CD4-positive, alpha-beta memory T cell (primary cell): ENCODE data around the gene HSD17B2. TPM values are rescaled to one million over a fixed set of nuclear protein-coding genes. Genes with fewer than 3 reads are reported as not detected.

Source experiments
- CTCF ChIA-PET: fragments of 350-600 bp; sonication (Branson Sonifier 250); formaldehyde crosslinking; loops from one replicate; lab custom pipeline; 2021; ENCODE audit warnings: inconsistent platforms; ENCODE audit not compliant: partially characterized antibody; lab: Charles Lee
- POLR2A ChIA-PET: fragments of 350-600 bp; sonication (Branson Sonifier 250); formaldehyde crosslinking; loops from one replicate; lab custom pipeline; 2021; ENCODE audit not compliant: partially characterized antibody; lab: Charles Lee
- DNase-seq, 5 donors: peaks; one replicate each; pipeline versions ENCODE4 v3.0.0 to v3.0.0-alpha.2; 2020 to 2022; ENCODE audit warnings: mixed read lengths in 1 of 5
- H3K27ac ChIP-seq: one replicate; pipeline ENCODE4 v1.7.0; 2013; ENCODE audit warnings: low read depth, low read length
- H3K27me3 ChIP-seq: 2 replicates; pipeline ENCODE4 v1.7.0; 2013; ENCODE audit warnings: mild to moderate bottlenecking, low read length, moderate library complexity; ENCODE audit not compliant: insufficient read depth
- H3K36me3 ChIP-seq: 2 replicates; pipeline ENCODE4 v1.7.0; 2013; ENCODE audit warnings: mild to moderate bottlenecking, low read length, moderate library complexity; ENCODE audit not compliant: insufficient read depth
- H3K4me1 ChIP-seq: 2 replicates; pipeline ENCODE4 v1.7.0; 2013; ENCODE audit warnings: mild to moderate bottlenecking, low read length, moderate library complexity; ENCODE audit not compliant: insufficient read depth
- H3K4me3 ChIP-seq, 2 donors: one replicate each; pipeline ENCODE4 v1.7.0; 2013; ENCODE audit warnings: low read length in 2 of 2, mild to moderate bottlenecking in 1 of 2
- H3K9me3 ChIP-seq, 2 donors: one replicate each; pipeline ENCODE4 v1.7.0; 2013; ENCODE audit warnings: low read length in 2 of 2, control low read depth in 1 of 2; ENCODE audit not compliant: control insufficient read depth in 1 of 2
- H3K27ac Mint-ChIP-seq, 7 donors: one replicate each; pipeline ENCODE4 v1.8.0; 2020 to 2021; ENCODE audit warnings: mixed read lengths in 7 of 7, mild to moderate bottlenecking in 6 of 7, inconsistent platforms in 3 of 7, moderate library complexity in 3 of 7
- H3K27me3 Mint-ChIP-seq, 2 donors: one replicate each; pipeline ENCODE4 v1.8.0; 2020 to 2021; ENCODE audit warnings: mixed read lengths in 2 of 2
- H3K36me3 Mint-ChIP-seq, 2 donors: one replicate each; pipeline ENCODE4 v1.8.0; 2020 to 2021; ENCODE audit warnings: mixed read lengths in 2 of 2, inconsistent platforms in 1 of 2, mild to moderate bottlenecking in 1 of 2
- H3K4me1 Mint-ChIP-seq, 4 donors: one replicate each; pipeline ENCODE4 v1.8.0; 2020 to 2021; ENCODE audit warnings: mixed read lengths in 4 of 4, mild to moderate bottlenecking in 1 of 4
- H3K4me3 Mint-ChIP-seq, 8 donors: one replicate each; pipeline ENCODE4 v1.8.0; 2020 to 2021; ENCODE audit warnings: mixed read lengths in 8 of 8, mild to moderate bottlenecking in 7 of 8, moderate library complexity in 6 of 8, inconsistent platforms in 3 of 8
- H3K9me3 Mint-ChIP-seq, 8 donors: one replicate each; pipeline ENCODE4 v1.8.0; 2020 to 2021; ENCODE audit warnings: mixed read lengths in 8 of 8, mild to moderate bottlenecking in 5 of 8, inconsistent platforms in 3 of 8, moderate library complexity in 1 of 8
- intact Hi-C: fragments of 100-400 bp; cut with micrococcal nuclease; formaldehyde crosslinking; loops from one replicate; pipeline ENCODE4 v1.15.1; 2023
- polyA plus RNA-seq, 2 donors: library from polyadenylated mRNA; unstranded; fragments of 300-500 nt; fragmentation: Illumina TruSeq; gene quantifications; one replicate each; pipeline ENCODE4 v1.2.3, GENCODE V29; 2021
- total RNA-seq, 2 experiments: library from RNA; stranded (reverse); gene quantifications; one replicate each; pipeline ENCODE4 v1.2.3, GENCODE V29; 2021

The HSD17B2 gene
- total and polyA plus RNA-seq, 4 experiments from 2014 or later, result not detected

GRCh38 chr16:81997738-81998137, 37.3 kb upstream of the HSD17B2 start:
- Mint-ChIP-seq H3K27ac (no peak overlapping the region), H3K27me3 (no peaks in the 10 kb centered on the region), H3K36me3 (peaks cover 20 to 34% of the 10 kb centered on the region in 2 donors), H3K9me3 (no peaks in the 10 kb centered on the region), H3K4me3 (no peak overlapping the region), H3K4me1 (peaks cover 0 to 4% (median 1%) of the 10 kb centered on the region in 4 donors)
- Histone ChIP-seq H3K4me3 (no peak overlapping the region), H3K27me3 (no peaks in the 10 kb centered on the region), H3K9me3 (no peaks in the 10 kb centered on the region), H3K27ac (no peak overlapping the region), H3K4me1 (no peaks in the 10 kb centered on the region), H3K36me3 (peaks cover 8% of the 10 kb centered on the region)
- intact Hi-C loops, result no loop called here
- ChIA-PET CTCF (no interaction called here), POLR2A (no interaction called here)
- no peak for DNase-seq

- CTCF ChIA-PET, result no interaction called here
- peaks cover 0 to 5% (median 2%) of the 10 kb centered on the region in 4 donors for H3K4me1 Mint-ChIP-seq
These were observed 32.2 kb upstream of the HSD17B2 start for GRCh38 chr16:82002831-82003230.

GRCh38 chr16:82004601-82005000, 30.5 kb upstream of the HSD17B2 start:
- no peak overlapping the region for H3K27ac ChIP-seq
- no peak overlapping the region for H3K4me3 Mint-ChIP-seq
- intact Hi-C loops, result no loop called here
- H3K9me3 ChIP-seq, result peaks cover 0 to 3% of the 10 kb centered on the region in 2 donors
- H3K4me1 ChIP-seq, result no peaks in the 10 kb centered on the region
- H3K9me3 Mint-ChIP-seq, result peaks cover 0 to 16% (median 9%) of the 10 kb centered on the region in 8 donors
- H3K27me3 Mint-ChIP-seq, result no peaks in the 10 kb centered on the region
- peaks cover 7% of the 10 kb centered on the region for H3K36me3 ChIP-seq
- peaks cover 32% of the 10 kb centered on the region in 2 donors for H3K36me3 Mint-ChIP-seq
- no peaks in the 10 kb centered on the region for H3K27me3 ChIP-seq
- DNase-seq, result no peak
- ChIA-PET CTCF (no interaction called here), POLR2A (no interaction called here)
- H3K27ac Mint-ChIP-seq, result no peak overlapping the region
- peaks cover 3 to 7% (median 5%) of the 10 kb centered on the region in 4 donors for H3K4me1 Mint-ChIP-seq
- no peak overlapping the region for H3K4me3 ChIP-seq

More at GRCh38 chr16:82002831-82003230, 32.2 kb upstream of the HSD17B2 start:
- intact Hi-C loops, result no loop called here
- POLR2A ChIA-PET, result no interaction called here
- Mint-ChIP-seq H3K36me3 (peaks cover 33 to 42% of the 10 kb centered on the region in 2 donors), H3K27me3 (no peaks in the 10 kb centered on the region), H3K27ac (no peak overlapping the region), H3K9me3 (peaks cover 0 to 3% (median 0%) of the 10 kb centered on the region in 8 donors), H3K4me3 (no peak overlapping the region)
- Histone ChIP-seq H3K27me3 (no peaks in the 10 kb centered on the region), H3K4me1 (no peaks in the 10 kb centered on the region), H3K36me3 (peaks cover 8% of the 10 kb centered on the region), H3K4me3 (no peak overlapping the region), H3K27ac (no peak overlapping the region), H3K9me3 (no peaks in the 10 kb centered on the region)
- no peak for DNase-seq

GRCh38 chr16:82005027-82005830, 29.8 kb upstream of the HSD17B2 start:
- Mint-ChIP-seq H3K9me3 (peaks cover 0 to 22% (median 9%) of the 10 kb centered on the region in 8 donors), H3K27ac (no peak overlapping the region), H3K4me1 (peaks cover 3 to 10% (median 8%) of the 10 kb centered on the region in 4 donors), H3K36me3 (peaks cover 33 to 36% of the 10 kb centered on the region in 2 donors), H3K27me3 (no peaks in the 10 kb centered on the region), H3K4me3 (no peak overlapping the region)
- Histone ChIP-seq H3K4me3 (no peak overlapping the region), H3K36me3 (peaks cover under 1% of the 10 kb centered on the region), H3K9me3 (peaks cover 0 to 3% of the 10 kb centered on the region in 2 donors), H3K27ac (no peak overlapping the region), H3K27me3 (no peaks in the 10 kb centered on the region), H3K4me1 (peaks cover under 1% of the 10 kb centered on the region)
- CTCF ChIA-PET, result no interaction called here
- POLR2A ChIA-PET, result no interaction called here
- intact Hi-C loops, result no loop called here
- no peak for DNase-seq

- H3K4me3 ChIP-seq, result no peak overlapping the region
- H3K4me1 ChIP-seq, result peaks cover 8% of the 10 kb centered on the region
- H3K27me3 ChIP-seq, result no peaks in the 10 kb centered on the region
- POLR2A ChIA-PET, result no interaction called here
- Mint-ChIP-seq H3K27ac (peak overlapping the region in 1 of 7 donors; percentile 61), H3K4me1 (peaks cover 10 to 18% (median 15%) of the 10 kb centered on the region in 4 donors), H3K36me3 (peaks cover 35 to 36% of the 10 kb centered on the region in 2 donors), H3K4me3 (no peak overlapping the region), H3K9me3 (peaks cover 0 to 22% (median 9%) of the 10 kb centered on the region in 8 donors), H3K27me3 (no peaks in the 10 kb centered on the region)
- intact Hi-C loops, result no loop called here
- CTCF ChIA-PET, result no interaction called here
- peaks cover 0 to 3% of the 10 kb centered on the region in 2 donors for H3K9me3 ChIP-seq
- H3K36me3 ChIP-seq, result no peaks in the 10 kb centered on the region
- no peak for DNase-seq
- no peak overlapping the region for H3K27ac ChIP-seq
These were observed 29.0 kb upstream of the HSD17B2 start for GRCh38 chr16:82006036-82006435.

GRCh38 chr16:82007189-82007588, 27.9 kb upstream of the HSD17B2 start:
- H3K9me3 Mint-ChIP-seq, result peaks cover 0 to 22% (median 10%) of the 10 kb centered on the region in 8 donors
- peaks cover 8% of the 10 kb centered on the region for H3K4me1 ChIP-seq
- H3K27ac ChIP-seq, result no peak overlapping the region
- H3K27me3 Mint-ChIP-seq, result peaks cover 0 to 2% of the 10 kb centered on the region in 2 donors
- DNase-seq, result no peak
- no peaks in the 10 kb centered on the region for H3K36me3 ChIP-seq
- H3K9me3 ChIP-seq, result peaks cover 0 to 3% of the 10 kb centered on the region in 2 donors
- ChIA-PET POLR2A (no interaction called here), CTCF (no interaction called here)
- no peak overlapping the region for H3K27ac Mint-ChIP-seq
- H3K4me3 Mint-ChIP-seq, result no peak overlapping the region
- H3K27me3 ChIP-seq, result no peaks in the 10 kb centered on the region
- peaks cover 15 to 26% (median 22%) of the 10 kb centered on the region in 4 donors for H3K4me1 Mint-ChIP-seq
- no peak overlapping the region for H3K4me3 ChIP-seq
- intact Hi-C loops, result no loop called here
- H3K36me3 Mint-ChIP-seq, result peaks cover 29 to 34% of the 10 kb centered on the region in 2 donors

GRCh38 chr16:82008957-82009592, 26.0 kb upstream of the HSD17B2 start:
- intact Hi-C loops, result no loop called here
- H3K9me3 ChIP-seq, result peaks cover 0 to 3% of the 10 kb centered on the region in 2 donors
- CTCF ChIA-PET, result no interaction called here
- DNase-seq, result no peak
- H3K4me3 ChIP-seq, result no peak overlapping the region
- Mint-ChIP-seq H3K4me3 (peak overlapping the region in 2 of 8 donors; percentile 29 to 40), H3K27me3 (peaks cover 2 to 4% of the 10 kb centered on the region in 2 donors), H3K36me3 (peaks cover 19 to 24% of the 10 kb centered on the region in 2 donors), H3K27ac (peak overlapping the region in 2 of 7 donors; percentile 41 to 85), H3K9me3 (peaks cover 0 to 21% (median 10%) of the 10 kb centered on the region in 8 donors), H3K4me1 (peaks cover 14 to 28% (median 22%) of the 10 kb centered on the region in 4 donors)
- POLR2A ChIA-PET, result no interaction called here
- H3K36me3 ChIP-seq, result no peaks in the 10 kb centered on the region
- H3K27ac ChIP-seq, result no peak overlapping the region
- no peaks in the 10 kb centered on the region for H3K27me3 ChIP-seq
- peaks cover 8% of the 10 kb centered on the region for H3K4me1 ChIP-seq
